ENCODE results near the gene CEBPG.

CEBPG gene

DNA sequence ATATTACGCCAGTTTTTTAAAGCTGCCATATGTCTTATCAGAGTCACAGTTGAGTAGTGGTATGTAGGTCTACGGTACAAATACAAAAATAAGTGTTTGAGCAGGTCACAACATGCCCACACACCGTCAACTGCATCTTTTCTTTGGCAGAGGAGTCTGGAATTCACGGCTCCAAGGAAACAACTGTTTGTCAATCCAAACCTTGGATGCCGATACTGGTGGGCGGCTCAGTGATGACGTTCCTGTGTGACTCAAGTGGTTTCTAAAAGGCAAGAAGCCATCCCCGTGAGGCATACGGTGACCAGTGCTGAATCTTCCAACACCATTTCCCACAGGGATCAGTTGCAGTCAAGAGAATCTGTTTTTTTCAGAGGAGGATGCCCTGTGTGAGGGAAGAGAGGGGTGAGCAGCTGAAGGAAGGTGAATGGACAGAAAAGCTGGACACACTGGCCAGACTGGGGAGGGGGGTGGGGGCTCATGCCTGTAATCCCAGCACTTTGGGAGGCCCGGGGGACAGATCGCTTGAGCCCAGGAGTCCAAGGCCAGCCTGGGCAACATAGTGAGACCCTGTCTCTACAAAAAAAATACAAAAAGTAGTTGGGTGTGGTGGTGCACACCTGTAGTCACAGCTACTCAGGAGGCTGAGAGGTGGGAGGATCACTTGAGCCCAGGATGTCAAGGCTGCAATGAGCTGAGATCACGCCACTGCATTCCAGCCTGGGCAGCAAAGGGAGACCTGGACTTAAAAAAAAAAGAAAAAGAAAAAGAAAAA is 22.8 kb upstream of the CEBPG start:
- no peak for DNase-seq (ENCODE audit: low spot score)

DNA sequence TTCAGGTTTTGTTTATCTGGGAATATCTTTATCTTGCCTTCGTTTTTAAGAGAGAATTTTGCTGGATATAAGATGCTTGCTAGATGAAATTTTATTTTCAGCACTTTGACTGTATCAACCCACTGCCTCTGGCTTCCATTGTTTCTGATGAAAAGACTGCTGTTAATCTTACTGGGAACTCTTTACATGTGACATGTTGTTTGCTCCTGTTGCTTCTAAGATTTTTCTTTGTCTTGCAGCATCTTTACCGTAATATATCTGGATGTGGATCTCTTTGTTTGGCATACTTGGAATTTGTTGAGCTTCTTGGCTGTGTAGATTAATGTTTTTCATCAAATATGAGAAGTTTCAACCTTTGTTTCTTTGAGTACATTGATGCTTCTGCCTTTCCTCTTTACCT is 18.0 kb upstream of the CEBPG start:
- no peak for DNase-seq (ENCODE audit: low spot score)

DNA sequence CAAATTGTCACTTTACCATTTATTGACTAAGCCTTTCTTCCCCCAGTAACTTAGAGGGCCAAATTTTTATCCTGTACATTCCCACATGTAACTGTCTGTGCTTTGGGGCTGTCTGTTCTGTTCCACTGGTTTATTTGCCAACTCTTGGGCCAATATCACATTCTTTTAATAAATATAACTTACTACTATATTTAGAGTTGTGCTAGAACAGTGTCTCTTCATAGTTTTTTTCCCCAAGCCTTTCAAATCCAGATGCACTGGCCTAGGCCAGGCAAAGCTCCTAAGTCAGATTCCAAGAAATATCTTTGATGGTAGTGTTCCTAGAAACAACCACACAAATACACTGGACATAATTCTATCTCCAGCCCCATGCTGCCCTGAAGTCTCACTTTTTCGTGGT is 16.0 kb upstream of the CEBPG start:
- no peak for DNase-seq (ENCODE audit: low spot score)

- no peak for DNase-seq (ENCODE audit: low spot score)
Measured at GRCh38 chr19:33358408-33358807, 15.1 kb upstream of the CEBPG start.

GRCh38 chr19:33359581-33359980 is 13.9 kb upstream of the CEBPG start:
- no peak for DNase-seq (ENCODE audit: low spot score)

DNA sequence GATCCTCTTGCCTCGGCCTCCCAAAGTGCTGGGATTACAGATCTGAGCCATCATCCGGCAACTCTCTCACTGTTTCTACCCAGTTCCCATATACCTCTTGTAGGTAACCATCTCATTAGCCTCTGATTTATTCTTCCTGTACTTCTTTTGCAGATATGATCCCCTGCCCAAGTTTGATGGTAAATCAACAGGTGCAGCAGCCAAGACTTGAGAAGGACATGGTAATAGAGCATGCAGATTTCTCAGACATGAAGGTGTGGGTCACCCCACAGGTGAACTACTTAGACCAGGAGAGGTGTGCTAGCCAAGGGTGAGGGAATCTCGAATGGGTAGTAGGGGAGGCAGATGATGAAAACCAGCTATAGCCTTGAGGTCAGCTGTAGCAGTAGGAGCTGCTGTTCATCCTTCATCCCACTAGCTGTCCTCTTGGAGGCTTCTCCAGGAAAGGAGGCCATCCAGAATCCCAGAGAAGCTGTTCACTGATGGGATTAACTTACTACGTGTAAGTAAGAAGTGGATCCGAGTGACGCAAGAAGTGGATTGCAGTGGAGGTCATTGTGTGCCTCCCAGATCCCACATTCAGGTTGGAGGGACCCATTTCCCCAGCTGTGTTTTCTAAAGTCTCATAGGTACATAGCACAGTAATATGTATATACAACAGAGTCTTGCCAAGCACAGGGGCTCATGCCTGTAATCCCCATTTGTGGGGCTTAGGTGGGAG is 10.8 kb upstream of the CEBPG start:
- no peak for DNase-seq (ENCODE audit: low spot score)

DNA sequence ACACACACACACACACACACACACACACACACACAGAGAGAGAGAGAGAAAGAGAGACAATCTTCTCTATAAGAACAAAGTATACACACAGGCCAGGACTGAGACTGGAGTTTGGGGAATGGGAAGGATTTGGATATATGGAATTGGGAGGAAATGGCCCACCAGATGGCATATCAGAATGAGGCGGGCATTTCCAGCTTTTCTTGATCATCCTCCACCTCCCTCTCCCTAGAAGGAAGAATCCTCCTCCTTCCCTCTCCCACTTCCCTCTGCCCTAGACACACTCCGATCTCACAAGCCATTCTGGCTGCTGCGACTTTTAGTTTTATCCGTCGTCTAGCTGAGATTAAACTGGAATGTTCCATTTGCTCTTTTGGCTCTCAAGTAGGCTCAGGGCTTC is 10.0 kb upstream of the CEBPG start:
- DNase-seq (ENCODE audit: low spot score), result no peak

GRCh38 chr19:33365691-33366090 is 7.8 kb upstream of the CEBPG start:
- no peak for DNase-seq (ENCODE audit: low spot score)

- no peak for DNase-seq (ENCODE audit: low spot score)
Measured at GRCh38 chr19:33366127-33366526, 7.4 kb upstream of the CEBPG start.

GRCh38 chr19:33366897-33367296 is 6.6 kb upstream of the CEBPG start:
- no peak for DNase-seq (ENCODE audit: low spot score)

DNA sequence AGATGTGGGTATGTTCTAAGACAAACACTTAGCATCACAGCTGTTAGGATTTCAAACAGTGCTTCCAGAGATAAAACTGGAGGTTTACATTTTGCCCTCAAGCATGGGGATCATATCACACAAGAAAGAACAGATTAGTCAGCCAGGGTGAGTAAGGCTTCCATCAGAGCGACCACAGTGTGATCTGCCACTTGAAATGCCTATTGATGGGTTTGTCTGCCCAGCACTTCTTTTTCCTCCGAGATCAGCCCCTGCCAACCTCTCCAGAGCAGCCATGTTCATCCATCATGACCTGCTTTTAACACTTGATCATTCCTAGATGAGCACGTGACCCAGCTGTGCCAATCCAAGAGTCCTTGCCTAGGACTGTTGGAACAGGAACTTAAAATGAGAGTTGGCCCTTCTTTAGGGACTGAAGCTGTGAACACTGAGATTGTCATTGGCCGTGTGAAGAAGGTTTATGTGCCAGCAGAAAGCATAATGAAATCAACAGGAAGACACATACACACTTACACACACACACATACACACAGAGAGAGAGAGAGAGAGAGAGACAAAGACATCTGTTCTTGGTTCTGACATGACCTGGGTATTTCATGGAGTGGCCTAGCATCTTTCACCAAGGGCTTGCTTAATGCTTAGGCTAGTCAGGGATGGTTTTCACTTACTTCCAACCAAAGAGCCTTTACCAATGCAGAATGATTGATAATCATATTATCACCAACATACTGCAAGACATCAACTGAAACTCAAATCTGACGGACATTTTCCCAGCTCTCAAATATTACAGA is 5.2 kb upstream of the CEBPG start:
- no peak for DNase-seq (ENCODE audit: low spot score)

GRCh38 chr19:33370783-33371182 is 2.7 kb upstream of the CEBPG start:
- no peak for DNase-seq (ENCODE audit: low spot score)

GRCh38 chr19:33374236-33374714 is 766 bp downstream of the CEBPG start:
- no peak for DNase-seq (ENCODE audit: low spot score)

DNA sequence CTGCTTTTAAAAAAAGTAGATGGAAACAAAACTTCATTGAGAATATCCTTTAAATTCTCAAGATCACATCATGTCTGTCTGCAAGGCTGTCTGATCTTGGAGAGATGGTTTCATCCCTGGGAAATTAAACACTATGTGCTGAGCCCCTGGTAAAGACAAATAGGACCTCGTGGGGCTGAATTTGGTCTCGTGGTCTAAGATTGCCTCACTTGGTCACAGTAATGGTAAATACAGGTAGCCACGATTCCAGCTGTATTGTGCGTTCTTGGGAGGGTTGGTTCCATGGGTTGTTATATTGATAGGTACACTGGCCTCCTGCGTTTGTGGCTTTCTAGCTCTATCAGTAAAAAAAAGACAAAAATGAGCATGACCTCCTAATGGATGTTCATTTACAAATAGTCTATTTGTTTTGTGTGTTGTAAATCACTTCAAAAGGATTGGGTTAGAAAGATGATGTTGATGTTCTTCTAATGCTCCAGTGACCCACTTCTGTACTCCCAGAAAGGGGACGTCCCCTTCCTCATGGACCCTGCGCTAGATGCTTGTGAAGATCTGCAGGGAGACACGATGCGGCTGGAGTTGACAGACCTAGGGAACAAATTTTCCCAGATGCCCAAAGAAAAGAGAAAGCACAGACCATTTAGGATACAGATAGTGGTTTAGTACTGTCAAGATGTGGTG is 1.8 kb downstream of the CEBPG start:
- no peak for DNase-seq (ENCODE audit: low spot score)

GRCh38 chr19:33375837-33376159 is 2.3 kb downstream of the CEBPG start:
- no peak for DNase-seq (ENCODE audit: low spot score)

GRCh38 chr19:33376423-33376822 is 2.9 kb downstream of the CEBPG start:
- no peak for DNase-seq (ENCODE audit: low spot score)

DNA sequence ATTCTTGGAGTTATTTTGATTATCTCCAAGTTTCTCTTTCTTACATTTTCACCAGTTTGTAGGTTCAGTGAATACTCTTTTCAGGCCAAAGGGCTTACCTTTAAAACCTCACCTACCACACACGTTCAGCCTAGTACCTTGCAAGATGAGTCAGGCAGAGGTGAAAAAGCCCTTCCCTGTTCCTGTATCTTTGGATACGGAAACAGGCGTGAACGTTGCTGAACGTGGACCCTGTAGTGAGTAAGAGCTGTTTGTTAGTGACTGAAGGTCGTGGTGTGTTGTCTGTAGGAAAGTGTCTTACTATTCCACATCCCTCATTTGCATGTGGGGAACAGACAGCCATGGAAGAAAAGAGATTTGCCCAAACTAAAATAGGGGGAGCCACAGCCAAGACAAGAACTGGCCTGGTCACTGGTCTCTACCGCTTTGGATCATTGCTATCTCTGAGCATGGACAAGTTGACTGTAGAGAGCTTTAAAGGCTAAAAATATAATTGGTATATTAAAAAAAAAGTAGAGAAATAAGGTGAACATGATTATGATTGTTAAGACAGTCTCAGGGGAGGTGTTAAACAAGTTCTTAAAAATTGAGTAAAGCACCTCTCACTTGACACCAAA is 3.5 kb downstream of the CEBPG start:
- DNase-seq (ENCODE audit: low spot score), result no peak

GRCh38 chr19:33377586-33378475 is 4.3 kb downstream of the CEBPG start:
- no peak for DNase-seq (ENCODE audit: low spot score)

DNA sequence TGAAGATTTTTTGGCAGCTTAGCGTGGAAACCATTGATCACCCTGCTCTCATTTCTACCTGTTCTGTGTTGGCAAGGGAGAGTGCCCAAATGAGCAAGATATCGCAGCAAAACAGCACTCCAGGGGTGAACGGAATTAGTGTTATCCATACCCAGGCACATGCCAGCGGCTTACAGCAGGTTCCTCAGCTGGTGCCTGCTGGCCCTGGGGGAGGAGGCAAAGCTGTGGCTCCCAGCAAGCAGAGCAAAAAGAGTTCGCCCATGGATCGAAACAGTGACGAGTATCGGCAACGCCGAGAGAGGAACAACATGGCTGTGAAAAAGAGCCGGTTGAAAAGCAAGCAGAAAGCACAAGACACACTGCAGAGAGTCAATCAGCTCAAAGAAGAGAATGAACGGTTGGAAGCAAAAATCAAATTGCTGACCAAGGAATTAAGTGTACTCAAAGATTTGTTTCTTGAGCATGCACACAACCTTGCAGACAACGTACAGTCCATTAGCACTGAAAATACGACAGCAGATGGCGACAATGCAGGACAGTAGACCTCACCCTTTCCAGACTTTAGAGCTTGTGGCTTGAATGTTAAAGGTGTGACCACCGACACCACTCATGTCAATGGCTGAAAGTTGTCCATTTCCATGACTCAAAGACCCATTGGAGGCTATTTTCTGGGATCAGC is 5.8 kb downstream of the CEBPG start:
- DNase-seq (ENCODE audit: low spot score), result no peak

GRCh38 chr19:33381101-33381500 is 7.6 kb downstream of the CEBPG start:
- DNase-seq (ENCODE audit: low spot score), result no peak

Data from left forelimb (tissue), 1 donor.